Hematopoietic multipotent progenitor cell treated with erythropoietin and hydrocortisone succinate and interleukin-3 and kit ligand, for 6 days (in vitro differentiated cells): ENCODE data around the gene KCTD11.

Source experiments
- DNase-seq: peaks from one replicate; pipeline ENCODE4 v3.0.0-alpha.2; 2015

KCTD11 gene

DNA sequence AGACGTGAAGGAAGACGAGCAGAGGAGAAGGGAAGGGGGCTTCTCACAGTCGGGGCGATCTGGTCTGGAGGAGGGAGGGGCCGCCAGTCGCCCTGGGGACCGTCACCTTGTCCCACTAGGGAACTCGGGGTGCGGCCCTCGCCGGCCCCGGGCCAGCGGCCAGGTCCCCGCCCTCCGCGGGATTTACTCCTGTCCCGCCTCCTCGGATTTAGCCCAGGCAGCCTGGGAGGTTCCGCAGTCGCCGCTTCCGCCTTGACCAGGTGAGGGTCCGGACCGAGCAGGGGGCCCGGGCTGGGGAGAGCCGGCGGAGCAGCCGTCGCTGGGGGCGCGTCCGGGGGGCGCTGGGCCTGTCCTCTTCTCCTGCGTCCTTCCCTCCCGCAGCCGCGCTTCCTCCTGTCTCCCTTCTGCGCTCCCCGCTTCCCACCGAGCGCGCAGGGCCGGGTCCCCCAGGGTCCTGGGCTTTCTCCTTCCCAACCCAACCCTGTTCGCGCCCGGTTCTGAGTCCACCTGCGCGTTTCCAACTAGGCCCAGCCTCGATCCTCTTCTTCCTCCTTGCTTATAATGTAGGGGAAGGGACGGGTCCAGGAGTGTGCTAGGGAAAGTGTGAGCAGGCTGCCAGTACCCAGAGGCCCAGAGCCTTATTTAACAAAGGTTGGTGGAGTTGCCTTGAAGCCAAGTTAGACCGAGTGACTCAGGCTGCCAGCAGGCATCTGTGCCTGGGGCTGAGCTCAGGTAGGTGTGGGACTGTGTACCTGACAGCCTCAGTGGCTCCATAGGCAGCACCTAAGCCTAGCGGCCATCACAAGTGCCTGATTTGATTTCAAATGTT lies 29.1 kb downstream of the KCTD11 start, which contains the start of gene TNK1:
TSS of gene TNK1 (plus strand) at position 235 of the 829 bp plus-strand sequence. CDS start 1,838 bp downstream, outside the sequence.
- DNase-seq = no peak

DNA sequence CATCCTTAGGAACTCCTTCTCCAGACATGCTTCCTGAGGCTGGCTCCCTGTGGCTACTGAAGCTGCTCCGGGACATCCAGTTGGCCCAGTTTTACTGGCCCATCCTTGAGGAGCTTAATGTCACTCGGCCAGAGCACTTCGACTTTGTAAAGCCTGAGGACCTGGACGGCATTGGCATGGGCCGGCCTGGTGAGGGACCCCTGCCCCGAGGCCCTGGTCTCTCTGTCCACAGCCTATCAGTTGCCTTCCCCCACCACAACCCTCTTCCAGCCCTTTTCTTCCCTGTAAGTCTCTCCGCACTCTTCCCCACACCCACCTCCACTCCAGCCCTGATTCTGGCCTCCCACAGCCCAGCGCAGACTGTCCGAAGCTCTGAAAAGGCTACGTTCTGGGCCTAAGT lies 30.9 kb downstream of the KCTD11 start:
- no peak for DNase-seq

DNA sequence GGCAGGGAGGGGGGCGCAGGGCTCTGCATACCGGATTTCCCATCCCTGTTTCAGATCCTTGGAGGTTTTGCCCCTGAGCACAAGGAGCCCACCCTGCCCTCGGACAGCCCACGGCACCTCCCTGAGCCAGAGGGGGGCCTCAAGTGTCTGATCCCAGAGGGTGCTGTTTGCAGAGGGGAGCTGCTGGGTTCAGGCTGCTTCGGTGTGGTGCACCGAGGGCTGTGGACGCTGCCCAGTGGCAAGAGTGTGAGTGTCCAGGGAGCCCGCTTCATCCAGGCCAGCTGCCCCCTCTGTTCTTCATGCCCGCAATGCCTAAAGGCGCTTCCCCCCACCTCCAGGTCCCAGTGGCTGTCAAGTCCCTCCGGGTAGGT lies 31.4 kb downstream of the KCTD11 start:
- DNase-seq = no peak

DNA sequence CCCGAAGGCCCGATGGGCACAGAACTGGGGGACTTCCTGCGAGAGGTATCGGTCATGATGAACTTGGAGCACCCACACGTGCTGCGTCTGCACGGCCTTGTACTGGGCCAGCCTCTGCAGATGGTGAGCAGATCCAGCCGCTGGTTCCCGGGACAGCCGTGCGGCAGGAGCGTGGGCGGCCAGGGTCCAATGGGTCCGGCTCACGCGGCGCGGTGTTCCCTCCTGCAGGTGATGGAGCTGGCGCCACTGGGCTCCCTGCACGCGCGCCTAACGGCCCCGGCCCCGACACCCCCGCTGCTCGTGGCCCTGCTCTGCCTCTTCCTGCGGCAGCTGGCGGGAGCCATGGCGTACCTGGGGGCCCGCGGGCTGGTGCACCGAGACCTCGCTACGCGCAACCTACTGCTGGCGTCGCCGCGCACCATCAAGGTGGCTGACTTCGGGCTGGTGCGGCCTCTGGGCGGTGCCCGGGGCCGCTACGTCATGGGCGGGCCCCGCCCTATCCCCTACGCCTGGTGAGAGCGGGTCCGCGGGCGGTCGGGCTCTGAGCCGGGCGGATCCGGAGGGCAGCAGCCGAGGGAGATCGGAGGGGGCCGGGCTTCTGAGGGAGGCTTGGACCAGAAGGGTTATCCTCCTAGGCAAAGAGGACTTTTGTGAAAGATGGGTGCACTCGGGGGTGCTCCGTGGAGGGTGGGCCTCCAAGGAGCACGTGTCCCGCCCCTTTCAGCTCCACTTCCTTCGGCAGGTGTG lies 32.0 kb downstream of the KCTD11 start:
- DNase-seq = peak; percentile 70

DNA sequence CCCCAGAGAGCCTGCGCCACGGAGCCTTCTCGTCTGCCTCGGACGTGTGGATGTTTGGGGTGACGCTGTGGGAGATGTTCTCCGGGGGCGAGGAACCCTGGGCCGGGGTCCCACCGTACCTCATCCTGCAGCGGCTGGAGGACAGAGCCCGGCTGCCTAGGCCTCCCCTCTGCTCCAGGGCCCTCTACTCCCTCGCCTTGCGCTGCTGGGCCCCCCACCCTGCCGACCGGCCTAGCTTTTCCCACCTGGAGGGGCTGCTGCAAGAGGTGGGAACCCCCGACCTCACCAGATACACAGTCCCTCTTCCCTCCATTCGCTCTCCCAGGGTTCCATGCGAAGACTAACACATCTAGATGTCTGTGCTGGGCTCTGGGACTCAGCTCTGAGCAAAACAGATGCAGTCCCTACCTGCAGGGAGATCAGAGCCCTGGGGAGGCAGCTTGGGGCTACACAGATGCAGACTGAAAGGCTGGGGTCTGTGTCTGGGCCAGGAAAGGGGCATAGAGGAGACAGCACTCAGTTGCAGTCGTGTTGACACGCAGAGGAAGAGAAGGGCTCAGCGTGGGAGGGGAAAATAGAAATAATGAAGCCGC lies 32.6 kb downstream of the KCTD11 start:
- DNase-seq = no peak

DNA sequence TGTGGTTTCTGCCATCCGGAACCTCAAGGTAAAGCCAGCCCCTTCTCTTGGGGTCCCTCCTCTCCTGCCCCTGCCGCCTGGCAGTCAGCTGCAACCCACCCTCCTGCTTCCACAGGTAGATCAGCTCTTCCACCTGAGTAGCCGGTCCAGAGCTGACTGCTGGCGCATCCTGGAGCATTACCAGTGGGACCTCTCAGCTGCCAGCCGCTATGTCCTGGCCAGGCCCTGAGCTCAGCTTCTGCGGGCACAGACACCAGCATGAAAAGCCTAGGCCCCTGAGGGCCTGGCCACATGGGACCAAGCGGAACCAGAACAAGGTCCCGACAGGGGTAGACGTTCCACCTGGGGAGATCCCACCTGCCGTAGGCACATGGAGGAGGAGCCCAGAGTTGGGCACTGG lies 36.9 kb downstream of the KCTD11 start:
- no peak for DNase-seq

DNA sequence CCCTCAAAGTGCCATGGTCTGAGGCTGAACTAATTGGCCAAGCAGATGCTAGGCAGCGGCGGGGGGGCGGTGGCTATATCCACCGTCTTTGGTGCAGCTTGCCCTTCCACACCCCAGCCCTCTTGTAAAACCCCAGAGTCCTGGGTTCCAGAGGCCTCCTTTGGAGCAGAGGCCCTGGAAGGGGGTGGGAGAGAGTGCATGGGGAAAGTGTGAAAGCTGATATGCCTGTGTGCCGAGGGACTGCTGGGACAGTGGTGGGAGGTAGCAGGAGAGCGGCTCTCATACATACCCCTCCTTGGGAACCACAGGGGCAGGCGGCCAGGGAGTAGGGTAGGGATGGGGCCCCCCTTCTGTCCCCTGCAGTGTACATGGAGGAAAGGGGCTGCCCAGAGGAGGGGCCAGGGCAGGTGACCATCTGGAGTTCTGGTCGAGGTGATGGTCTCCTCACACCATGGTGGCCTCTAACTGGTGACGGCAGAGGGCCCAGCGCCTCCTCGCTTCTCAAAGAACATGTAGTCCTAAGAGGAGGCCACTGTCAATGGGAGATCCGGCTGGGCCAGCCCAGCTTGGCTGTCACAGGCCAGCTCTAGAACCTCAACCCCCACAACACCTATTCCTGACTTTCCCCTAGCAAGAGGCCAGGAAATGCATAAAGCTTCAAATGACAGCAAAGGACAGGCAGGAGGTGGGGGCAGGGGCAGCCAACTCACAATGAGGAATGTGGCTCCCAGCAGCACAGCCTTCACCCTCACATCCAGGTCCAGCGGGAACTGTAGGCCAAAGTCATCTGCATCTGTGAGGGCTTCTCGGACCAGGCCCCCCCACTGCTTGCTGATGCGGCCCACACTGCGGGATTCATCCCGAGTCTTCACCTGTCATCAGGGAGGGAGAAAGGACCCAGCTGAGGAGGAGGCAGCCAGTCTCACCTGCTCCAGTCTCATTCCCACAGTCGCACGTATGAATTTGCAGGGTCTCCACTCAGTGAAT lies 38.3 kb downstream of the KCTD11 start:
- no peak for DNase-seq

DNA sequence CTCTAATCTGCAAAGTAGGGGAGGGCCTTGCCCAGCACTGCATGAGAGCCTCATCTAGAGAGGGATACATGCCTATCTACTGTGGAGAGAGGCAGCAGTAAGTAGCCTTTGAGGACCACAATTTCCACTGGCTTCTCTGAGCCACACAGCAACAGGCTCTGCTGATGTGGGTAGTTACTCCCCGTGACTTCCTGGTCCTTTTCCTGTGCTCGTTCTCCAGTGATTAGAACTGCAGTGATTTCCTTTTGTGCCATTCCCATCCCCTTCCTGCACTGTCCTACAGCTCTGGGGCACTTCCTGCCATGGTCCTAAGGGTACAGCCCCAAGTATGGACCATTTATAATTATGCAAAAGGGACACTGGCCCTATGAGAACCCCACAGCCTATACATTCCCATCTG lies 39.3 kb downstream of the KCTD11 start:
- no peak for DNase-seq

DNA sequence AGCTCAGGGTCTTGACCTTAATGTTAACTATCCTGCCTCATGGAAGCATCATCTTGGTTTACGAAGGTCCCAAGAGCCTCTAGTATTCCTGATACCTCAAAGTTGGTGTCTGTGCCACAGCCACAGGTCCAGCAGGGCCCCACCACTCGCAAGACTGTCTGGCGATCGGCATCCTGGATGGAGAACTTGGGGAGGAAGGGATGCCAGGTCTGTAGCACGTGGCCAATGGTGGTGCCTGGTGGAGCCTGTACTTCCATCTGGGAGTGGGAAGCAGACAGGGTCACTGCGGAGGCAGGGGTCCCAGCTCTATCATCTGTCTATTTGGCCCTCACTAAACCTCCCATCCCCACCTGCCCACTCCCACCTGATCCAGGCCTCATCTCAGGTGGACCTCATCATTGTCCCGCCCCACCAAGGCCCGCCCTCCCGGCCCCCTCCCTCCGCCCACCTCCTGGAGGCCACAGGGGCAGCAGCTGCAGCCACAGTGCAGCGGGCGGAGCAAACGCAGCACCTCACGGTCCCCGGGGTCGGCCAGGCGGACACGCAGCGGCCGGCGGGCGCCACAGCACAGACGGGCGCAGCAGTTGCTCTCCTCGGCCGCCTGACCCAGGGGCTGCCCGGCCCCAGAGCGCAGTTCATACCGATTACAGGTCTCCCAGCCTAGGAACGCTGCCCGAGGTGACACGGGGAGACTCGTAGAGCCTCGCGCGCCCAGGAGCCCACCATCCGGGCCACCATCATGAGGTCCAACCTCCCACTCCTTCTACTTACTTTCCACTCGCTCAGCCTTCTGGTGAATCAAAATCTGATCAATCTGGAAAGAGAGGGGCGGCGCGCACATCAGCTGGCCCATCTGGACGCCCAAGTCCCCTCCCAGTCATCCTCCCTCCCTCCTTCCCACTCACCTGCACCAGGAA lies 41.0 kb downstream of the KCTD11 start:
- DNase-seq = no peak

DNA sequence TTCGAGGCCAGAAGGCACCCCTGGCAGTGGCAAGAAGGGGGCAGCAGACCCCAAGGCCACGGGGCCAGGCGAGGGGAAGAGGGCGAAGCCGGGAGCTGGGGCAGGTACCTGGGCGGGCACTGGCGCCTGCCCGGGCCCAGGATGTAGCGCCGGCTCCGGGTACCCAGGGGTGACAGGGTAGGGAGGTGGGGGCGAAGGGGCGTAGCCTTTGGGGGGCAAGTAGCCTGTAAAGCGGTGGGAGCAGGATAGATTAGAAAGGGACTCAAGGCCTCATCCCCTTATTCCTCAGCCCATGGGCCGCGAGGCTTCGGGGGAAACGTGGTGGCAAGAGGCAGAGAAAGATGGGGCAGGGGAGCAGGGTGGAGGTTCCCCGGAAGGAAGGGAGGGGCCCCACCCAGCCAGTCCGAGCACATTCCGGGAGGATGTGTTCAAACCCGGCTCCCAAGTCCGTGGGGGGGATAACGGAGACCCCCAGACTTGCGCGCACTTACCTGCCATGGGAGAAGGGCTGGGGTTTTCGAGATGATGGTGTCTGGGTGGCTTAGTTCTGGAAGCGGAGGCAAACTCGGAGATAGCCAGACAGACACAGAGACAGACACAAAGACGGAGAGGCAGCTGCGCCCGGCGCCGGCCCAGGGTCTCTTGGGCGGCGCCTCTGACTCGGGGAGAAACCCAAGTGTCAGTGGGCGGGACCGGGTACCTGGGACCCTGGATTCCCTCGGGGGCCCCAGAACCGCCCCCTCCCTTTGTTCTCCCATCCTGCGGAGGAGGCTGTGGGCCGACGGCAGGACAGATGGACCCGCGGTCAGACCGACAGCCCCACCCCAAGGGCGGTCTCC lies 41.9 kb downstream of the KCTD11 start:
- peak; percentile 42 for DNase-seq

DNA sequence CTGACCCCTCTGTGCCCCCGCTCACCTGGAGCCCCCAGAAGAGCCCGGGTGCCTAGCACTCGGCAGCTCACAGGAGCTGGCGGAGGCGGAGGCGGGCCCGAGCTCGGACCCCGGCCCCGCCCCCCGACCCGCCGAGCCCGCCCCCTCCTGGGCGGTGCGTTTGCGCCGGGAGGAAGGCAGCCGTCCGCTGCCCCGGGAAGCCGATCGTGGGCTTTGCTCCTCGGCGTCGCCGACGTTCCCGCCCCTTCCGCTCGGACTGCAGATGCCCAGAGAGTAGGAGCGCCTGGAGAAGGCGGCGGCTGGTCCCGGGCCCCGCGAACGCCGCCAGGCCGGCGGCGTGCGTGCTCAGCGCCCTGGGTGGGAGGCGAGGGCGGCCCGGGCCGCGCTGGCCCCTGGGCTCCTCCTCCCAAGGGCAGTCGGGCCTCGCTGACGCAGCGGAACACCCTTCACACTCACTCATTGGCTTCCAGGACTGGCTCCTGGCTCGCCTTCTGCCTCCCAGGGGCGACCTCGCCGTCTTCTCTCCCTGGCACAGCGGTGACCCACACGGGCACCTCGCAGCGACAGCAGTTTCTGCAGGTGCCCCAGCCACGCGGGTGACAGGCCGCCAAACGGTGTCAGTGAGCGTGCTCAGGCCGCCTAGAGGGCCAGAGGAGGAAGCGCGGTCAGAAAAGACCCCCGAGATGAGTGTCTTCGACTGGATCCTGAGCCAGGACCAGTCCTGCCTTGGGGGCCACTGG lies 42.7 kb downstream of the KCTD11 start, which contains the start of gene PLSCR3:
TSS of gene PLSCR3 (minus strand) at position 74 of the 740 bp plus-strand sequence. CDS start 415 bp downstream, outside the sequence.
- peak; percentile 84 for DNase-seq

DNA sequence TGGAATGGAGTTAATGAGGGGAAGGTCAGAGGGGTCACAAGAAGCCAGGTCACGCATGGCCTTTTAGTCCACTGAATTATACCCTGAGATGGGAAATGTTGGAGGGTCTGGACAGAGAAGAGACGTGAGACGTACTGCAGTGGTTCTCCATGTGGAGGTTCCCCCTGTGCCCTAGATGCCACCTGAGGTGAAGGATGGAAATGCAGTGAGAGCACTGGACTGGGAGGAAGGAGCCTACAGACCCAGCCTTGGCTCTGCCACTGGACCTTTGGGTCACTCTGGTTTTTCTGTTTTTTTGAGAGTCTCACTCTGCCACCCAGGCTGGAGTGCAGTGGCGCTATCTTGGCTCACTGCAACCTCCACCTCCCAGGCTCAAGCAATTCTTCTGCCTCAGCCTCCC lies 44.2 kb downstream of the KCTD11 start:
- DNase-seq = peak; percentile 22

DNA sequence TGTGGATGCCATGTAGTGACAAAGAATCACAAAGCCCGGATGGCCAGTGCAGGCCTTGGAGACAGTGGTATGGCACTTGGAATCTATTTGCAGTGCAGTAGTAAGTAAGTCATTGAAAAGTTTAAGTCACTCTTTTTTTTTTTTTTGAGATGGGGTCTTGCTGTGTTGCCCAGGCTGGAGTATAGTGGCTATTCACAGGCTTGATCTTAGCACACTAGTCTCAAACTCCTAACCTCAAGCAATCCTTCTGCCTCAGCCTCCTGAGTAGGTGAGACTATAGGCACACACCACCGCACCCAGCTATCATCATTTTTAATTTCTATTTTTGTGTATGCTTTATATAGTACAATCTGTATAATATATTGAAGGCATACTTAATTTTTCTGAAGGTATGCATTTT lies 46.6 kb downstream of the KCTD11 start:
- DNase-seq = no peak

DNA sequence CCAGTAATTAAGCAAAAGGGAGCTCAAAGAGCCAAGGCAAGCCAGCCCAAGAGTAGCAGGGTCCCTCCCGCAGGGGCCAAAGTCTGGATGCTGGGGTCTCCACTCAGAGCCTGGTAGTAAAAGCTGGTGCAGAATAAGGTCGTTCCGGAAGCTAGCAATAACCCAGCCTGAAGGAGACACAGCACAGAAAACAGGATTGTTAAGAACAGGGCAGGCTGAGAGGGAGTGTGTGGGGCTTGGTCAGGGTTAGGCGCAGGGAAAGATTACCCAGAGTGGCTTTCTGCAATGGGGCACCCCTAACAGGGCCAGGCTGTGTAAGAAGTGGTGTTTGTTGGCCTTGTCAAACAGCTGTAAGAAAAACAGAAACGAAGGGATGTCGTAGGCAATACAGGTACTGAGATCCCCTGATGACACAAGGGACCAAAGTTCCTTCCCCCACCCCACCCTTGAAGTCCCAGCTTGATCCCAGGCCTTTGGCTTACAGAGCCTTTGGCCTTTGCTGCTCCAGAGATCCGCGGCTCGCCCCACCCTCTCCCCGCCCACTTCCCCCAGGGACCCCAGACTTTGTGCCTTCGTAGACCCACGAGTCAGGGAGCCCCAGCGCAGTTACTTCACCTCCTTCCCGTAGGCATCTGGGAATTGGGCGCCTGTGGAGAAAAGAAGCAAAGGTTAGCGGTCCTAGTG lies 51.2 kb downstream of the KCTD11 start:
- DNase-seq = peak; percentile 53

DNA sequence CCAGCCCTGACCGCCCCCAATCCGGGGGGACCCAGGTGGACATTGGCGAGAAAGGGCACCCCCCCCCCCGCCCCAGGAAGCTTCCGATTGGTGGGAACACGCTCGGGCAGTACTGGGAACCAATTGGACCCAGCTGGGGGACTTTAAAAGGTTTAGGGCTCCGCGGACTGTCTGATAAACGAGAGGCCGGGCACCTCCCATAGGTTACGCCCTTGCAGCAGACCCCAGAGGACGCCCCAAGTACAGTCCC lies 51.7 kb downstream of the KCTD11 start:
- peak; percentile 89 for DNase-seq

DNA sequence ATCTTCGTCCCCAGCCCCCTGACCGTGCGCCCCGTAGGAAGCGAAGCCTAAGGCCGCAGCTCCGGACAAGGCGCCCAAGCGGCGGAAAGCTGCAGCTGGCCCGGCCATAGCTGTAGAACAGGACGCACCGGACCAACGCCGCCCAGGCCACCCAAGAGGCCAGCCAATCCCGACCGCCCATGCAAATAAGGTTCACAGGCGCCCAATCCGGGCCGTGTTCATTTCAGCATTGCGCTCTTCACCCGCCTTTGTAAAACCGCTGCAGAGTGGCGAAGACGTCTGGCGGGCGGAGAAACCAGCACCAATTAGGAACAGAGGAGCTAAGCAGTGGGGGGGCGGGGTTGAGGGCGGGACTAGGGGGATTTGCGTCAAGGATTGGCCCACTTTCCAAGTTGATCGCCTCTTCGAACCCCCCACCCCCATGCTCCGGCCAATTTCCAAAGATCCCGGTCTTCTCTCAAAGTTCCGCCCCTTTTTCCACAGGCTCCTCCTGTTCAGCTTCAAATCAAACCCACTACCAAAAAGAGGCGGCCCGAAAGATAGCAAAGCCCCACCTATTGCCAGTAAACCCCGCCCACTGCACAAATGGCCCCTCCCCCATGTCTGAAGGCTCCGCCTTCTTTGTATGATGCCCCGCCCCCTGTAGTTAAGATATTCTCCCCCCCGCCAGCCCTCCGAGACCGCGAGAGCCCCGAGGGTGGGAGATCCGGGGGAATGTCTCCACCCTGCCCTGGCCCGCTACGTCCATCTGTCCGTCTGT lies 52.2 kb downstream of the KCTD11 start, which contains the start of gene TMEM256:
TSS of gene TMEM256 (minus strand) at position 121 of the 760 bp plus-strand sequence. CDS start at position 108, 13 bp downstream.
- DNase-seq = peak; percentile 100
